H1 (cell line): ENCODE results near the gene ITM2B. TPM values are rescaled to one million over a fixed set of nuclear protein-coding genes. Genes with fewer than 3 reads are reported as not detected.

Experiments used
- CTCF ChIA-PET: fragments of 300-600 bp; sonication (Branson Sonifier 250); formaldehyde crosslinking; loops from one replicate; lab custom pipeline; 2021; ENCODE audit not compliant: partially characterized antibody; lab: Charles Lee
- POLR2A ChIA-PET: fragments of 300-600 bp; sonication (Branson Sonifier 250); formaldehyde crosslinking; loops from one replicate; lab custom pipeline; 2021; ENCODE audit warnings: inconsistent platforms; ENCODE audit not compliant: partially characterized antibody; lab: Charles Lee
- DNase-seq, 2 experiments: peaks; one replicate each; pipeline versions ENCODE4 v3.0.0 to v3.0.0-alpha.2; 2010 to 2022; ENCODE audit warnings: low spot score in 2 of 2, low read depth in 1 of 2, mixed read lengths in 1 of 2
- FAIRE-seq: peaks from 2 replicates; lab custom pipeline; 2011; peaks lifted over from hg19 to GRCh38; lab: Jason Lieb, UNC
- H2AFZ ChIP-seq: 2 replicates; pipeline ENCODE4 v1.8.1; 2012; ENCODE audit warnings: low read length, inconsistent platforms
- H2AK5ac ChIP-seq: 2 replicates; pipeline ENCODE4 v1.6.1; 2013; ENCODE audit warnings: low read depth, low read length
- H2BK120ac ChIP-seq: replicated peaks from 2 replicates; pipeline ENCODE3; 2013; ENCODE audit warnings: low read depth, low read length, inconsistent platforms
- H2BK12ac ChIP-seq: 2 replicates; pipeline ENCODE4 v1.6.1; 2013; ENCODE audit warnings: low read depth, low read length
- H2BK15ac ChIP-seq: 2 replicates; pipeline ENCODE4 v1.6.1; 2013; ENCODE audit warnings: low read length
- H2BK20ac ChIP-seq: 2 replicates; pipeline ENCODE4 v1.6.1; 2013; ENCODE audit warnings: low read length
- H2BK5ac ChIP-seq: 2 replicates; pipeline ENCODE4 v1.6.1; 2013; ENCODE audit warnings: low read depth, low read length
- H3K14ac ChIP-seq: 2 replicates; pipeline ENCODE4 v1.6.1; 2013; ENCODE audit warnings: inconsistent platforms; ENCODE audit not compliant: insufficient read length
- H3K18ac ChIP-seq: 2 replicates; pipeline ENCODE4 v1.6.1; 2013; ENCODE audit warnings: low read length; ENCODE audit errors: extremely low read depth
- H3K23ac ChIP-seq: 2 replicates; pipeline ENCODE4 v1.6.1; 2013; ENCODE audit warnings: inconsistent platforms; ENCODE audit not compliant: insufficient read length
- H3K23me2 ChIP-seq: 2 replicates; pipeline ENCODE4 v1.6.1; 2013; ENCODE audit warnings: low read depth, low read length
- H3K27ac ChIP-seq: 2 replicates; pipeline ENCODE4 v1.6.1; 2011; ENCODE audit warnings: low read depth, low read length, inconsistent platforms
- H3K27me3 ChIP-seq, 4 experiments: replicated peaks in 1 of 4; 1 replicate in 1 of 4; 2 replicates in 3 of 4; pipeline versions ENCODE4 v1.6.1 to v1.8.1; 2011 to 2013; ENCODE audit warnings: low read length in 3 of 4, mild to moderate bottlenecking in 3 of 4, inconsistent platforms in 2 of 4, mixed read lengths in 2 of 4, moderate library complexity in 1 of 4; ENCODE audit not compliant: control insufficient read depth in 3 of 4, insufficient read depth in 3 of 4; ENCODE audit errors: extremely low read depth in 1 of 4
- H3K36me3 ChIP-seq, 4 experiments: 2 replicates each; pipeline versions ENCODE4 v1.6.1 to v1.8.1; 2011 to 2013; ENCODE audit warnings: mild to moderate bottlenecking in 4 of 4, low read length in 3 of 4, moderate library complexity in 2 of 4, control low read depth in 1 of 4, inconsistent platforms in 1 of 4; ENCODE audit not compliant: insufficient read depth in 4 of 4, control insufficient read depth in 2 of 4
- H3K4ac ChIP-seq: replicated peaks from 2 replicates; pipeline ENCODE3; 2013; ENCODE audit warnings: low read length, low read depth, mixed read lengths, inconsistent platforms; ENCODE audit not compliant: insufficient read length
- H3K4me1 ChIP-seq, 4 experiments: replicated peaks in 1 of 4; 1 replicate in 1 of 4; 2 replicates in 3 of 4; pipeline versions ENCODE4 v1.6.1 to v1.8.1; 2011 to 2013; ENCODE audit warnings: low read length in 3 of 4, inconsistent platforms in 2 of 4, mixed read lengths in 1 of 4; ENCODE audit not compliant: insufficient read depth in 4 of 4, control insufficient read depth in 3 of 4
- H3K4me2 ChIP-seq, 2 experiments: 2 replicates each; pipeline versions ENCODE4 v1.6.1 to v1.8.1; 2011 to 2013; ENCODE audit warnings: low read depth in 2 of 2, low read length in 2 of 2, control low read depth in 1 of 2, inconsistent platforms in 1 of 2, mild to moderate bottlenecking in 1 of 2; ENCODE audit not compliant: insufficient read depth in 1 of 2
- H3K4me3 ChIP-seq, 4 experiments: fragments of 200-600, 300-600 bp in 1 of 4; sonication (generic), shearing (Covaris generic), sonication (Bioruptor Twin) in 1 of 4; 2 replicates each; pipeline versions ENCODE4 v1.5.1 to v1.8.1; 2011 to 2016; ENCODE audit warnings: low read length in 4 of 4, low read depth in 3 of 4, control low read depth in 2 of 4, inconsistent platforms in 2 of 4, mild to moderate bottlenecking in 2 of 4, mixed read lengths in 1 of 4, moderate library complexity in 1 of 4; ENCODE audit not compliant: insufficient read depth in 2 of 4; ENCODE audit errors: extremely low read depth in 1 of 4
- H3K56ac ChIP-seq: replicated peaks from 2 replicates; pipeline ENCODE3; 2013; ENCODE audit warnings: low read depth, mild to moderate bottlenecking, mixed read lengths, low read length, inconsistent platforms; ENCODE audit not compliant: insufficient read length
- H3K79me1 ChIP-seq: 2 replicates; pipeline ENCODE4 v1.6.1; 2013; ENCODE audit warnings: low read depth, low read length, control low read depth
- H3K79me2 ChIP-seq, 2 experiments: 2 replicates each; pipeline versions ENCODE4 v1.6.1 to v1.8.1; 2012 to 2013; ENCODE audit warnings: low read length in 2 of 2, mild to moderate bottlenecking in 2 of 2, inconsistent platforms in 1 of 2; ENCODE audit not compliant: insufficient read depth in 2 of 2, control insufficient read depth in 1 of 2
- H3K9ac ChIP-seq, 4 experiments: replicated peaks in 1 of 4; 1 replicate in 1 of 4; 2 replicates in 3 of 4; pipeline versions ENCODE4 v1.6.1 to v1.8.1; 2011 to 2013; ENCODE audit warnings: low read depth in 3 of 4, low read length in 3 of 4, control low read depth in 2 of 4, mild to moderate bottlenecking in 2 of 4, moderate library complexity in 2 of 4, inconsistent platforms in 1 of 4; ENCODE audit errors: extremely low read depth in 1 of 4
- H3K9me3 ChIP-seq, 2 experiments: 2 replicates each; pipeline versions ENCODE4 v1.6.1 to v1.8.1; 2012 to 2013; ENCODE audit warnings: mild to moderate bottlenecking in 2 of 2, moderate library complexity in 2 of 2, control low read depth in 1 of 2, inconsistent platforms in 1 of 2, low read depth in 1 of 2, low read length in 1 of 2, mixed read lengths in 1 of 2; ENCODE audit not compliant: insufficient read depth in 2 of 2
- H4K20me1 ChIP-seq, 2 experiments: replicated peaks in 1 of 2; 2 replicates each; pipeline versions ENCODE3 to v1.8.1; 2011 to 2013; ENCODE audit warnings: inconsistent platforms in 2 of 2, low read length in 2 of 2, mild to moderate bottlenecking in 1 of 2; ENCODE audit not compliant: insufficient read depth in 2 of 2, control insufficient read depth in 1 of 2
- H4K5ac ChIP-seq: 2 replicates; pipeline ENCODE4 v1.6.1; 2013; ENCODE audit warnings: low read length, low read depth, mixed read lengths, inconsistent platforms; ENCODE audit not compliant: insufficient read length
- H4K8ac ChIP-seq: 2 replicates; pipeline ENCODE4 v1.8.0; 2013; ENCODE audit warnings: mild to moderate bottlenecking, moderate library complexity, low read length, inconsistent platforms; ENCODE audit not compliant: insufficient read depth; ENCODE audit errors: extremely low read depth
- H4K91ac ChIP-seq: replicated peaks from 2 replicates; pipeline ENCODE3; 2013; ENCODE audit warnings: low read length, mixed read lengths, inconsistent platforms; ENCODE audit not compliant: insufficient read length
- E2F6 ChIP-seq: IDR thresholded peaks from 2 replicates; pipeline ENCODE4 v1.6.1; 2012; ENCODE audit warnings: inconsistent platforms
- POU5F1 ChIP-seq: IDR thresholded peaks from 2 replicates; pipeline ENCODE4 v1.6.1; 2011; ENCODE audit warnings: low read depth, mild to moderate bottlenecking, low read length, moderate library complexity
- RFX5 ChIP-seq: IDR thresholded peaks from 2 replicates; pipeline ENCODE4 v1.6.1; 2011; ENCODE audit warnings: low read depth, low read length, improper control_type of control experiment, borderline replicate concordance
- RNF2 ChIP-seq: fragments of 200-900, 300-1000 bp; sonication (generic); IDR thresholded peaks from 2 replicates; pipeline ENCODE4 v1.7.1; 2016; ENCODE audit warnings: borderline replicate concordance, low read depth, mild to moderate bottlenecking, antibody characterized with exemption, low read length; ENCODE audit not compliant: poor library complexity, severe bottlenecking; ENCODE audit errors: missing control alignments
- SP1 ChIP-seq: IDR thresholded peaks from 2 replicates; pipeline ENCODE4 v1.6.1; 2011; ENCODE audit warnings: low read depth, low read length
- WGBS, 2 experiments: shearing (Covaris generic) in 1 of 2; methylation state at CpG; one replicate each; pipeline versions ENCODE4 v1.1.6 to v1.1.7; 2013 to 2015; ENCODE audit warnings: low lambda C conversion rate in 2 of 2, mixed read lengths in 2 of 2, inconsistent platforms in 1 of 2, low coverage in 1 of 2, missing lambda C conversion rate in 1 of 2; ENCODE audit not compliant: insufficient replicate concordance in 2 of 2, insufficient coverage in 1 of 2, insufficient read length in 1 of 2; ENCODE audit errors: extremely low coverage in 1 of 2, missing lambda C conversion rate in 1 of 2; 5-methylcytosine and 5-hydroxymethylcytosine counted together
- polyA plus RNA-seq, 7 experiments: library from polyadenylated mRNA; depleted of rRNA in 3 of 7; stranded (reverse) in 5 of 7; unstranded in 2 of 7; fragments of >200 nt in 5 of 7; fragments of 200-250 nt in 2 of 7; gene quantifications; 1 replicate in 5 of 7; 2 replicates in 1 of 7; 4 replicates in 1 of 7; pipeline versions ENCODE4 v1.2.1 to v1.2.3, GENCODE V29; 2011 to 2013; ENCODE audit warnings: missing spikeins in 2 of 7, mixed read lengths in 2 of 7
- total RNA-seq: library from RNA; stranded (reverse); fragmentation: NEBNext Ultra II Directional; extraction: Animal tissue kit (Norgen Biotek cat#: 25700); gene quantifications from 2 replicates; pipeline ENCODE4 v1.2.1, GENCODE V29; 2021
- TF ChIP-seq, protein P1 (sequence below), 3 experiments: IDR thresholded peaks; 1 replicate in 2 of 3; 2 replicates in 1 of 3; pipeline versions ENCODE4 v1.5.1 to v1.6.1; 2011; ENCODE audit warnings: low read length in 3 of 3, mild to moderate bottlenecking in 3 of 3, inconsistent platforms in 2 of 3, low read depth in 1 of 3, moderate library complexity in 1 of 3; ENCODE audit not compliant: insufficient read depth in 1 of 3; ENCODE audit errors: control extremely low read depth in 1 of 3
- TF ChIP-seq, protein P2 (sequence below): IDR thresholded peaks from 2 replicates; pipeline ENCODE4 v1.6.1; 2012; ENCODE audit warnings: low read length, inconsistent platforms

Gene ITM2B
- total and polyA plus RNA-seq, 2 of the 8 experiments (the other 6 are each of a cell fraction or from before 2014, with no cell fraction given), result 132 to 184 TPM

GRCh38 chr13:48268019-48268418 is 35.0 kb downstream of the ITM2B start:
- Histone ChIP-seq H3K27ac (no peak overlapping the region), H3K79me2 (no peaks in the 10 kb centered on the region), H2BK12ac (no peak overlapping the region), H3K27me3 (no peaks in the 10 kb centered on the region), H3K36me3 (peaks cover 0 to 7% (median 0%) of the 10 kb centered on the region in 4 experiments; a peak in 2 of 8 replicates), H4K91ac (no peak overlapping the region), H2AK5ac (no peak overlapping the region), H3K79me1 (no peaks in the 10 kb centered on the region), H3K9me3 (no peaks in the 10 kb centered on the region), H3K4me3 (no peak overlapping the region), H4K5ac (no peak overlapping the region), H3K9ac (no peak overlapping the region), H2BK5ac (no peak overlapping the region), H3K14ac (no peak overlapping the region), H3K18ac (no peak overlapping the region), H2BK120ac (no peak overlapping the region), H2AFZ (no peak overlapping the region), H2BK15ac (no peak overlapping the region), H3K4me2 (no peak overlapping the region), H3K23me2 (no peaks in the 10 kb centered on the region), H4K8ac (no peak overlapping the region), H2BK20ac (no peak overlapping the region), H3K4ac (no peak overlapping the region), H4K20me1 (no peaks in the 10 kb centered on the region), H3K23ac (no peak overlapping the region), H3K4me1 (peaks cover 0 to 2% (median 0%) of the 10 kb centered on the region in 4 experiments; a peak in 2 of 7 replicates), H3K56ac (no peak overlapping the region)
- WGBS, 2 experiments, result 89% methylated on average over 4 of the region's 4 CpGs; no CpG with 5 or more reads in 1 of the 2 experiments
- CTCF ChIA-PET, result no interaction called here
- DNase-seq, result no peak
- POLR2A ChIA-PET, result no interaction called here
- no peak for FAIRE-seq
- no peak for TF ChIP-seq SP1
- TF ChIP-seq, protein P1, sequence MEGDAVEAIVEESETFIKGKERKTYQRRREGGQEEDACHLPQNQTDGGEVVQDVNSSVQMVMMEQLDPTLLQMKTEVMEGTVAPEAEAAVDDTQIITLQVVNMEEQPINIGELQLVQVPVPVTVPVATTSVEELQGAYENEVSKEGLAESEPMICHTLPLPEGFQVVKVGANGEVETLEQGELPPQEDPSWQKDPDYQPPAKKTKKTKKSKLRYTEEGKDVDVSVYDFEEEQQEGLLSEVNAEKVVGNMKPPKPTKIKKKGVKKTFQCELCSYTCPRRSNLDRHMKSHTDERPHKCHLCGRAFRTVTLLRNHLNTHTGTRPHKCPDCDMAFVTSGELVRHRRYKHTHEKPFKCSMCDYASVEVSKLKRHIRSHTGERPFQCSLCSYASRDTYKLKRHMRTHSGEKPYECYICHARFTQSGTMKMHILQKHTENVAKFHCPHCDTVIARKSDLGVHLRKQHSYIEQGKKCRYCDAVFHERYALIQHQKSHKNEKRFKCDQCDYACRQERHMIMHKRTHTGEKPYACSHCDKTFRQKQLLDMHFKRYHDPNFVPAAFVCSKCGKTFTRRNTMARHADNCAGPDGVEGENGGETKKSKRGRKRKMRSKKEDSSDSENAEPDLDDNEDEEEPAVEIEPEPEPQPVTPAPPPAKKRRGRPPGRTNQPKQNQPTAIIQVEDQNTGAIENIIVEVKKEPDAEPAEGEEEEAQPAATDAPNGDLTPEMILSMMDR (IDR thresholded peaks at IDR 0.05; ENCODE audit: control extremely low read depth in 1 of 3, insufficient read depth in 1 of 3, low read depth in 1 of 3, low read length in 3 of 3), result no peak
- no peak for TF ChIP-seq POU5F1
- TF ChIP-seq, protein P2, sequence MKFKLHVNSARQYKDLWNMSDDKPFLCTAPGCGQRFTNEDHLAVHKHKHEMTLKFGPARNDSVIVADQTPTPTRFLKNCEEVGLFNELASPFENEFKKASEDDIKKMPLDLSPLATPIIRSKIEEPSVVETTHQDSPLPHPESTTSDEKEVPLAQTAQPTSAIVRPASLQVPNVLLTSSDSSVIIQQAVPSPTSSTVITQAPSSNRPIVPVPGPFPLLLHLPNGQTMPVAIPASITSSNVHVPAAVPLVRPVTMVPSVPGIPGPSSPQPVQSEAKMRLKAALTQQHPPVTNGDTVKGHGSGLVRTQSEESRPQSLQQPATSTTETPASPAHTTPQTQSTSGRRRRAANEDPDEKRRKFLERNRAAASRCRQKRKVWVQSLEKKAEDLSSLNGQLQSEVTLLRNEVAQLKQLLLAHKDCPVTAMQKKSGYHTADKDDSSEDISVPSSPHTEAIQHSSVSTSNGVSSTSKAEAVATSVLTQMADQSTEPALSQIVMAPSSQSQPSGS, result no peak
- TF ChIP-seq E2F6, result no peak
- TF ChIP-seq RFX5, result no peak
- no peak for TF ChIP-seq RNF2
